Measurements from ENCODE around the gene NRP1. TPM values are rescaled to one million over a fixed set of nuclear protein-coding genes. Genes with fewer than 3 reads are reported as not detected.

Gene NRP1
- polyA plus RNA-seq, 1 experiment, result 218 TPM

GRCh38 chr10:33286157-33286934 is 48.1 kb downstream of the NRP1 start:
- no peak for TF ChIP-seq CTCF (IDR thresholded peaks at IDR 0.05; ENCODE audit: low read depth, low read length)
- no peak overlapping the region for H3K27ac ChIP-seq (ENCODE audit: low read depth, low read length)
- ChIA-PET CTCF (interaction anchor here (0.6 to 2.2 kb wide), 3 partner anchors 16 to 93 kb away, joined by 4 to 7 read pairs (median 4); no protein-coding TSS in a partner anchor), POLR2A (no interaction called here)
- no peak overlapping the region for H3K4me3 ChIP-seq (ENCODE audit: low read depth, low read length)
- no peaks in the 10 kb centered on the region for H3K9me3 ChIP-seq (ENCODE audit: control insufficient read depth, insufficient read depth, low read length)
- no peaks in the 10 kb centered on the region for H3K27me3 ChIP-seq (ENCODE audit: control insufficient read depth, insufficient read depth, low read length)
- DNase-seq (ENCODE audit: low read depth, low spot score), result no peak

GRCh38 chr10:33284945-33285344 is 49.5 kb downstream of the NRP1 start:
- H3K9me3 ChIP-seq (ENCODE audit: control insufficient read depth, insufficient read depth, low read length), result no peaks in the 10 kb centered on the region
- CTCF ChIA-PET, result no interaction called here
- no peak for TF ChIP-seq CTCF (IDR thresholded peaks at IDR 0.05; ENCODE audit: low read depth, low read length)
- POLR2A ChIA-PET, result no interaction called here
- H3K27me3 ChIP-seq (ENCODE audit: control insufficient read depth, insufficient read depth, low read length), result no peaks in the 10 kb centered on the region
- DNase-seq (ENCODE audit: low read depth, low spot score), result no peak
- no peak overlapping the region for H3K4me3 ChIP-seq (ENCODE audit: low read depth, low read length)
- no peak overlapping the region for H3K27ac ChIP-seq (ENCODE audit: low read depth, low read length)

- ChIA-PET POLR2A (no interaction called here), CTCF (interaction anchor here (0.6 kb wide), 1 partner anchor 484 kb away, joined by 3 read pairs; no protein-coding TSS in a partner anchor)
- no peak for DNase-seq (ENCODE audit: low read depth, low spot score)
Measured at GRCh38 chr10:33279811-33280602, 54.5 kb downstream of the NRP1 start.

GRCh38 chr10:33279276-33279675 is 55.2 kb downstream of the NRP1 start:
- Histone ChIP-seq H3K27ac (ENCODE audit: low read depth, low read length) (no peak overlapping the region), H3K9me3 (ENCODE audit: control insufficient read depth, insufficient read depth, low read length) (no peaks in the 10 kb centered on the region), H3K4me3 (ENCODE audit: low read depth, low read length) (no peak overlapping the region), H3K27me3 (ENCODE audit: control insufficient read depth, insufficient read depth, low read length) (no peaks in the 10 kb centered on the region)
- ChIA-PET POLR2A (no interaction called here), CTCF (interaction anchor here (1.0 kb wide), 1 partner anchor 86 kb away, joined by 6 read pairs; no protein-coding TSS in a partner anchor)
- no peak for DNase-seq (ENCODE audit: low read depth, low spot score)
- no peak for TF ChIP-seq CTCF (IDR thresholded peaks at IDR 0.05; ENCODE audit: low read depth, low read length)

More at GRCh38 chr10:33279811-33280602, 54.5 kb downstream of the NRP1 start:
- no peak overlapping the region for H3K4me3 ChIP-seq (ENCODE audit: low read depth, low read length)
- no peak for TF ChIP-seq CTCF (IDR thresholded peaks at IDR 0.05; ENCODE audit: low read depth, low read length)
- no peak overlapping the region for H3K27ac ChIP-seq (ENCODE audit: low read depth, low read length)
- H3K27me3 ChIP-seq (ENCODE audit: control insufficient read depth, insufficient read depth, low read length), result no peaks in the 10 kb centered on the region
- no peaks in the 10 kb centered on the region for H3K9me3 ChIP-seq (ENCODE audit: control insufficient read depth, insufficient read depth, low read length)

All from AG04450 (cell line).